NB4 (cell line): ENCODE measurements around the gene GAD1.

ENCODE experiments used
- DNase-seq: peaks from one replicate; pipeline ENCODE4 v3.0.0; 2010; ENCODE audit warnings: low read depth
- H3K4me3 ChIP-seq: one replicate; pipeline ENCODE4 v1.5.1; 2011; ENCODE audit warnings: mild to moderate bottlenecking, low read depth, low read length, moderate library complexity
- MAX ChIP-seq: IDR thresholded peaks from 2 replicates; pipeline ENCODE4 v1.6.1; 2011; ENCODE audit warnings: low read depth, low read length
- MYC ChIP-seq: IDR thresholded peaks from 2 replicates; pipeline ENCODE4 v1.6.1; 2011; ENCODE audit warnings: low read depth, low read length
- POLR2A ChIP-seq: IDR thresholded peaks from 2 replicates; pipeline ENCODE4 v1.6.1; 2011; ENCODE audit warnings: mild to moderate bottlenecking; ENCODE audit not compliant: insufficient read length; ENCODE audit errors: extremely low read depth
- TF ChIP-seq, protein P1 (sequence below): IDR thresholded peaks from one replicate; pipeline ENCODE4 v1.5.1; 2012; ENCODE audit warnings: low read depth, low read length

The GAD1 gene

GRCh38 chr2:170896622-170897021, 79.9 kb downstream of the GAD1 start:
- DNase-seq: no peak
- no peak overlapping the region for H3K4me3 ChIP-seq
- no peak for TF ChIP-seq MAX
- no peak for TF ChIP-seq MYC
- TF ChIP-seq, protein P1, sequence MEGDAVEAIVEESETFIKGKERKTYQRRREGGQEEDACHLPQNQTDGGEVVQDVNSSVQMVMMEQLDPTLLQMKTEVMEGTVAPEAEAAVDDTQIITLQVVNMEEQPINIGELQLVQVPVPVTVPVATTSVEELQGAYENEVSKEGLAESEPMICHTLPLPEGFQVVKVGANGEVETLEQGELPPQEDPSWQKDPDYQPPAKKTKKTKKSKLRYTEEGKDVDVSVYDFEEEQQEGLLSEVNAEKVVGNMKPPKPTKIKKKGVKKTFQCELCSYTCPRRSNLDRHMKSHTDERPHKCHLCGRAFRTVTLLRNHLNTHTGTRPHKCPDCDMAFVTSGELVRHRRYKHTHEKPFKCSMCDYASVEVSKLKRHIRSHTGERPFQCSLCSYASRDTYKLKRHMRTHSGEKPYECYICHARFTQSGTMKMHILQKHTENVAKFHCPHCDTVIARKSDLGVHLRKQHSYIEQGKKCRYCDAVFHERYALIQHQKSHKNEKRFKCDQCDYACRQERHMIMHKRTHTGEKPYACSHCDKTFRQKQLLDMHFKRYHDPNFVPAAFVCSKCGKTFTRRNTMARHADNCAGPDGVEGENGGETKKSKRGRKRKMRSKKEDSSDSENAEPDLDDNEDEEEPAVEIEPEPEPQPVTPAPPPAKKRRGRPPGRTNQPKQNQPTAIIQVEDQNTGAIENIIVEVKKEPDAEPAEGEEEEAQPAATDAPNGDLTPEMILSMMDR: no peak
- TF ChIP-seq POLR2A: no peak

DNA sequence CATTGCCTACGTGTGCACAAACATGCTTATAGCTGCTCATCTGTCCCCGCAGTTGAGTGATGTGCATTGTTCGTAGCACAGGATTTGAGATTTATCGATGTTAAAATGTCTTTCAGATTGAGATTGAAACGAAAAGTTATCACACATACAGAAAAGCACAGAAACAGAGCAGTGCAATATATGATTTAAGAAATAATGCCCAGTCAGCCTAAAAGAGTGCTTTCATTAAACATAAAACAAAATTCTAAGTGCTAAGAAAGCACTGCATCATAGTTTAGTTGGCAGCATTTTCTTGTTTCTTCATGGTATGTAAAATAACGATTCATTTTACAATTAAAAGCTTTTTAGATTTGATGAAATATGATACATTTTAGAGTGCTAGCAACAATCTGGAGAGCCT, 80.4 kb downstream of the GAD1 start:
- no peak overlapping the region for H3K4me3 ChIP-seq
- no peak for DNase-seq
- TF ChIP-seq MAX (no peak), POLR2A (no peak)

DNA sequence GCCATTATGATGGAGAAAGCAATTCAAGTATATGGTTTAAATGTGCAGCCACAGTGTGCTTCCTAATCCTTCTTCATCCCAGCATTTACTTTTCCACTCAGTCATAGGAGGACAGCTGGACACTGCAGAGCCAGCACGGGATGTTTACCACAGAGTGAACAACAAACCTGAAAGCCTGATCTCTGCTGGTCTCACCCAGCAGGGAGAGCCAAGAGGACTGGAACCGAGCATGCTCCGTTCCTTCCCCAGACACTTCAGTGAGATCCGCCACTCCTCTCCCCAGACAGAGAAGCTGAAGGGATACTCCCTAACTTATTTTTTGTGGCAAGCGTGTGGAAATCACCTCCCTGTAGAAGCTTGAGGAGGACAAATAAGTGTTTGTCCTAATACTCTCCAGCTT, 89.2 kb downstream of the GAD1 start:
- no peak for DNase-seq
- TF ChIP-seq MAX: no peak
- TF ChIP-seq MYC: no peak
- TF ChIP-seq, protein P1: no peak
- TF ChIP-seq POLR2A: no peak
- no peak overlapping the region for H3K4me3 ChIP-seq
